GM12891 (cell line): ENCODE measurements around the gene DND1.

ENCODE experiments used
- POLR2A ChIP-seq: IDR thresholded peaks from 2 replicates; pipeline ENCODE4 v1.6.1; 2011; ENCODE audit warnings: low read depth, low read length, control low read depth
- POLR2AphosphoS5 ChIP-seq: IDR thresholded peaks from 2 replicates; pipeline ENCODE4 v1.6.1; 2011; ENCODE audit warnings: low read depth, low read length, control low read depth
- POU2F2 ChIP-seq: IDR thresholded peaks from 2 replicates; pipeline ENCODE4 v1.6.1; 2011; ENCODE audit warnings: low read depth, mild to moderate bottlenecking, control low read depth, low read length, moderate library complexity
- SPI1 ChIP-seq: IDR thresholded peaks from 2 replicates; pipeline ENCODE4 v1.6.1; 2011; ENCODE audit warnings: low read depth, low read length, control low read depth
- TAF1 ChIP-seq: IDR thresholded peaks from 2 replicates; pipeline ENCODE4 v1.6.1; 2011; ENCODE audit warnings: low read depth, low read length, control low read depth

GRCh38 chr5:140664030-140664358, 9.4 kb downstream of the DND1 start:
- TF ChIP-seq POLR2A (no peak), POLR2AphosphoS5 (no peak), TAF1 (no peak), SPI1 (no peak), POU2F2 (no peak)
